ENCODE measurements around the gene C1QTNF9B.

The C1QTNF9B gene

GRCh38 chr13:23859904-23860303 lies 37.4 kb downstream of the C1QTNF9B start:
- Mint-ChIP-seq H3K9me3 (no peaks in the 10 kb centered on the region), H3K36me3 (ENCODE audit: low read depth) (peaks cover 17% of the 10 kb centered on the region), H3K4me1 (ENCODE audit: low read depth) (no peaks in the 10 kb centered on the region), H3K27ac (no peak overlapping the region), H3K4me3 (no peak overlapping the region), H3K27me3 (no peaks in the 10 kb centered on the region)
- intact Hi-C loops (cut with micrococcal nuclease): no loop called here

- no peak overlapping the region for H3K27ac Mint-ChIP-seq
- H3K27me3 Mint-ChIP-seq: no peaks in the 10 kb centered on the region
- intact Hi-C loops (cut with micrococcal nuclease): no loop called here
- no peaks in the 10 kb centered on the region for H3K4me1 Mint-ChIP-seq (ENCODE audit: low read depth)
- H3K36me3 Mint-ChIP-seq (ENCODE audit: low read depth): peaks cover 20% of the 10 kb centered on the region
- no peaks in the 10 kb centered on the region for H3K9me3 Mint-ChIP-seq
- H3K4me3 Mint-ChIP-seq: no peak overlapping the region
Measured at GRCh38 chr13:23859455-23859854, 37.8 kb downstream of the C1QTNF9B start.

- no peak overlapping the region for H3K27ac Mint-ChIP-seq
- no peak overlapping the region for H3K4me3 Mint-ChIP-seq
- no peaks in the 10 kb centered on the region for H3K9me3 Mint-ChIP-seq
- H3K27me3 Mint-ChIP-seq: no peaks in the 10 kb centered on the region
- intact Hi-C loops (cut with micrococcal nuclease): no loop called here
- peaks cover 26% of the 10 kb centered on the region for H3K36me3 Mint-ChIP-seq (ENCODE audit: low read depth)
- H3K4me1 Mint-ChIP-seq (ENCODE audit: low read depth): no peaks in the 10 kb centered on the region
Measured at GRCh38 chr13:23858546-23858945, 38.8 kb downstream of the C1QTNF9B start.

GRCh38 chr13:23856008-23856750 lies 41.1 kb downstream of the C1QTNF9B start:
- no peaks in the 10 kb centered on the region for H3K4me1 Mint-ChIP-seq (ENCODE audit: low read depth)
- H3K27me3 Mint-ChIP-seq: no peaks in the 10 kb centered on the region
- H3K9me3 Mint-ChIP-seq: no peaks in the 10 kb centered on the region
- no peak overlapping the region for H3K27ac Mint-ChIP-seq
- intact Hi-C loops (cut with micrococcal nuclease): no loop called here
- no peak overlapping the region for H3K4me3 Mint-ChIP-seq
- peaks cover 27% of the 10 kb centered on the region for H3K36me3 Mint-ChIP-seq (ENCODE audit: low read depth)

- H3K36me3 Mint-ChIP-seq (ENCODE audit: low read depth): peaks cover 20% of the 10 kb centered on the region
- H3K27me3 Mint-ChIP-seq: no peaks in the 10 kb centered on the region
- H3K4me1 Mint-ChIP-seq (ENCODE audit: low read depth): no peaks in the 10 kb centered on the region
- intact Hi-C loops (cut with micrococcal nuclease): no loop called here
- H3K4me3 Mint-ChIP-seq: no peak overlapping the region
- no peak overlapping the region for H3K27ac Mint-ChIP-seq
- H3K9me3 Mint-ChIP-seq: no peaks in the 10 kb centered on the region
Measured at GRCh38 chr13:23855360-23855759, 41.9 kb downstream of the C1QTNF9B start.

- Mint-ChIP-seq H3K27me3 (no peaks in the 10 kb centered on the region), H3K27ac (no peak overlapping the region), H3K4me3 (no peak overlapping the region), H3K36me3 (ENCODE audit: low read depth) (peaks cover 21% of the 10 kb centered on the region), H3K9me3 (no peaks in the 10 kb centered on the region), H3K4me1 (ENCODE audit: low read depth) (no peaks in the 10 kb centered on the region)
- intact Hi-C loops (cut with micrococcal nuclease): no loop called here
Measured at GRCh38 chr13:23852351-23852750, 45.0 kb downstream of the C1QTNF9B start.

- no peaks in the 10 kb centered on the region for H3K4me1 Mint-ChIP-seq (ENCODE audit: low read depth)
- no peaks in the 10 kb centered on the region for H3K9me3 Mint-ChIP-seq
- intact Hi-C loops (cut with micrococcal nuclease): no loop called here
Measured at GRCh38 chr13:23851106-23851505, 46.2 kb downstream of the C1QTNF9B start.

GRCh38 chr13:23850134-23850533 lies 47.2 kb downstream of the C1QTNF9B start:
- Mint-ChIP-seq H3K27me3 (no peaks in the 10 kb centered on the region), H3K36me3 (ENCODE audit: low read depth) (peaks cover 18% of the 10 kb centered on the region), H3K27ac (no peak overlapping the region), H3K9me3 (no peaks in the 10 kb centered on the region), H3K4me3 (no peak overlapping the region), H3K4me1 (ENCODE audit: low read depth) (no peaks in the 10 kb centered on the region)
- intact Hi-C loops (cut with micrococcal nuclease): no loop called here

More at GRCh38 chr13:23851106-23851505, 46.2 kb downstream of the C1QTNF9B start:
- Mint-ChIP-seq H3K4me3 (no peak overlapping the region), H3K36me3 (ENCODE audit: low read depth) (peaks cover 21% of the 10 kb centered on the region), H3K27me3 (no peaks in the 10 kb centered on the region), H3K27ac (no peak overlapping the region)

- Mint-ChIP-seq H3K27me3 (no peaks in the 10 kb centered on the region), H3K9me3 (no peaks in the 10 kb centered on the region), H3K36me3 (ENCODE audit: low read depth) (peaks cover 17% of the 10 kb centered on the region), H3K4me1 (ENCODE audit: low read depth) (no peaks in the 10 kb centered on the region), H3K27ac (no peak overlapping the region), H3K4me3 (no peak overlapping the region)
- intact Hi-C loops (cut with micrococcal nuclease): no loop called here
Measured at GRCh38 chr13:23849670-23850069, 47.6 kb downstream of the C1QTNF9B start.

GRCh38 chr13:23848646-23849141 lies 48.6 kb downstream of the C1QTNF9B start:
- intact Hi-C loops (cut with micrococcal nuclease): no loop called here
- no peak overlapping the region for H3K27ac Mint-ChIP-seq
- H3K27me3 Mint-ChIP-seq: no peaks in the 10 kb centered on the region
- no peaks in the 10 kb centered on the region for H3K9me3 Mint-ChIP-seq
- peaks cover 10% of the 10 kb centered on the region for H3K36me3 Mint-ChIP-seq (ENCODE audit: low read depth)
- H3K4me3 Mint-ChIP-seq: no peak overlapping the region
- H3K4me1 Mint-ChIP-seq (ENCODE audit: low read depth): no peaks in the 10 kb centered on the region

GRCh38 chr13:23848019-23848418 lies 49.3 kb downstream of the C1QTNF9B start:
- intact Hi-C loops (cut with micrococcal nuclease): no loop called here
- Mint-ChIP-seq H3K4me3 (no peak overlapping the region), H3K4me1 (ENCODE audit: low read depth) (no peaks in the 10 kb centered on the region), H3K27ac (no peak overlapping the region), H3K9me3 (no peaks in the 10 kb centered on the region), H3K27me3 (no peaks in the 10 kb centered on the region), H3K36me3 (ENCODE audit: low read depth) (peaks cover 7% of the 10 kb centered on the region)

GRCh38 chr13:23847497-23847896 lies 49.8 kb downstream of the C1QTNF9B start:
- H3K27me3 Mint-ChIP-seq: no peaks in the 10 kb centered on the region
- no peak overlapping the region for H3K27ac Mint-ChIP-seq
- H3K9me3 Mint-ChIP-seq: no peaks in the 10 kb centered on the region
- H3K36me3 Mint-ChIP-seq (ENCODE audit: low read depth): peaks cover 7% of the 10 kb centered on the region
- no peaks in the 10 kb centered on the region for H3K4me1 Mint-ChIP-seq (ENCODE audit: low read depth)
- no peak overlapping the region for H3K4me3 Mint-ChIP-seq
- intact Hi-C loops (cut with micrococcal nuclease): no loop called here

- peaks cover 13% of the 10 kb centered on the region for H3K36me3 Mint-ChIP-seq (ENCODE audit: low read depth)
- no peaks in the 10 kb centered on the region for H3K4me1 Mint-ChIP-seq (ENCODE audit: low read depth)
- intact Hi-C loops (cut with micrococcal nuclease): no loop called here
Measured at GRCh38 chr13:23845105-23845725, 52.1 kb downstream of the C1QTNF9B start.

GRCh38 chr13:23844132-23844531 lies 53.2 kb downstream of the C1QTNF9B start:
- H3K36me3 Mint-ChIP-seq (ENCODE audit: low read depth): peaks cover 18% of the 10 kb centered on the region
- no peaks in the 10 kb centered on the region for H3K4me1 Mint-ChIP-seq (ENCODE audit: low read depth)
- no peak overlapping the region for H3K27ac Mint-ChIP-seq
- no peak overlapping the region for H3K4me3 Mint-ChIP-seq
- intact Hi-C loops (cut with micrococcal nuclease): no loop called here
- H3K27me3 Mint-ChIP-seq: no peaks in the 10 kb centered on the region
- no peaks in the 10 kb centered on the region for H3K9me3 Mint-ChIP-seq

More at GRCh38 chr13:23845105-23845725, 52.1 kb downstream of the C1QTNF9B start:
- no peaks in the 10 kb centered on the region for H3K27me3 Mint-ChIP-seq
- H3K27ac Mint-ChIP-seq: no peak overlapping the region
- H3K4me3 Mint-ChIP-seq: no peak overlapping the region
- no peaks in the 10 kb centered on the region for H3K9me3 Mint-ChIP-seq
